Stimulated activated naive CD8-positive, alpha-beta T cell treated with anti-CD3 and anti-CD28 coated beads, Interleukin-15, Interleukin-2, amounts not matched to agents 100 ng/mL and 50 ng/mL, for 24 hours (primary cell): ENCODE results near the gene PIP5K1C.
A peak's percentile ranks its signal among the peaks of the same experiment; 100 is the strongest.
"Not testable (repeated sequence)": the region's sequence is repeated elsewhere in the genome, so short reads cannot be mapped to it uniquely, and the experiment has no call there.

Experiments used
- H3K27ac Mint-ChIP-seq: one replicate; pipeline ENCODE4 v1.8.0; 2021; ENCODE audit warnings: mild to moderate bottlenecking, mixed read lengths
- H3K27me3 Mint-ChIP-seq: one replicate; pipeline ENCODE4 v1.8.0; 2021; ENCODE audit warnings: mixed read lengths
- H3K36me3 Mint-ChIP-seq: one replicate; pipeline ENCODE4 v1.8.0; 2021; ENCODE audit warnings: low read depth, mixed read lengths
- H3K4me1 Mint-ChIP-seq: one replicate; pipeline ENCODE4 v1.8.0; 2021; ENCODE audit warnings: low read depth, mixed read lengths
- H3K4me3 Mint-ChIP-seq: one replicate; pipeline ENCODE4 v1.8.0; 2021; ENCODE audit warnings: mild to moderate bottlenecking, mixed read lengths
- H3K9me3 Mint-ChIP-seq: one replicate; pipeline ENCODE4 v1.8.0; 2021; ENCODE audit warnings: mixed read lengths

PIP5K1C gene

DNA sequence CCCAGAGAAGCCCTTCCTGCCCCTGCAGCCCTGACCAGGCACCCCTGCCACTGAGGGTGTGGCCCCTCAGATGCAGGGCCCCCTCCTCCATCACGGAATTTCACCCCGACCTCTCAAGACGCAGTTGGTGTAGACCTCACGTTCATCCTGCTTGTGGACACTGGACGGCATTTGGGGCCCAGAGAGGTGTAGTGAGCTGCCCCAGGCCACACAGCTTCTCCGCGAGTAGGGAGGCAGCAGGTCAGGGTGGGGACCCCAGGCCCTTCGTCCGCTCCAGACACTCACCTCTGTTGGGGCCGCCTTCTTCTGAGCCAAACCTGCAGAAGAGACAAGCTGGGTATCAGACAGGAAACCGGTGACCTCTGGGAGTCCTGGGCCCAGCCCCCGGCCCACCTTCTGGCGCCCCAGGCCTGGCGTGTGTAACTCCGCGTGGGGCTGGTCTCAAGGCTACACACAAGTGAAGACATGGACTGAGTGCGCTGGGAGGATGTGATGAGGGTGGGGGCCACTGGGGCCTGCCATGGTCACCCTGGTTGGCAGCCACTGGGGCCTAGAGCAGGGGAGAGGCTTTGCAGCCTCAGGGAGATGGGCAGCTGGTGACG, 33.1 kb downstream of the PIP5K1C start:
- peaks cover 39% of the 10 kb centered on the region for H3K4me1 Mint-ChIP-seq
- no peak overlapping the region for H3K27ac Mint-ChIP-seq
- peaks cover 11% of the 10 kb centered on the region for H3K36me3 Mint-ChIP-seq
- H3K4me3 Mint-ChIP-seq, result no peak overlapping the region
- H3K9me3 Mint-ChIP-seq, result no peaks in the 10 kb centered on the region
- H3K27me3 Mint-ChIP-seq, result no peaks in the 10 kb centered on the region

DNA sequence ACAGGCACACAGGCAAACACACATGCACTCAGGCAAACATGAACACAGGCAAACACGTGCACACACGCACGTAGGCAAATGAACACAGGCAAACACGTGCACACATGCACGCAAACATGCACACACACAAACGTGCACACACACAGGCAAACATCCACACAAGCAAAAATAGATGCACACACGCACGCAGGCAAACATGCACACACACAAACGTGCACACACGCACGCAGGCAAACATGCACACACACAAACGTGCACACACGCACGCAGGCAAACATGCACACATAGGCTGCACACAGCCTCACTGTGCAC, 33.8 kb downstream of the PIP5K1C start:
- H3K4me1 Mint-ChIP-seq, result peaks cover 33% of the 10 kb centered on the region
- not testable (repeated sequence) for H3K27me3 Mint-ChIP-seq, H3K27ac Mint-ChIP-seq, H3K9me3 Mint-ChIP-seq
- H3K36me3 Mint-ChIP-seq, result peaks cover 13% of the 10 kb centered on the region
- peak overlapping the region; percentile 43 for H3K4me3 Mint-ChIP-seq

DNA sequence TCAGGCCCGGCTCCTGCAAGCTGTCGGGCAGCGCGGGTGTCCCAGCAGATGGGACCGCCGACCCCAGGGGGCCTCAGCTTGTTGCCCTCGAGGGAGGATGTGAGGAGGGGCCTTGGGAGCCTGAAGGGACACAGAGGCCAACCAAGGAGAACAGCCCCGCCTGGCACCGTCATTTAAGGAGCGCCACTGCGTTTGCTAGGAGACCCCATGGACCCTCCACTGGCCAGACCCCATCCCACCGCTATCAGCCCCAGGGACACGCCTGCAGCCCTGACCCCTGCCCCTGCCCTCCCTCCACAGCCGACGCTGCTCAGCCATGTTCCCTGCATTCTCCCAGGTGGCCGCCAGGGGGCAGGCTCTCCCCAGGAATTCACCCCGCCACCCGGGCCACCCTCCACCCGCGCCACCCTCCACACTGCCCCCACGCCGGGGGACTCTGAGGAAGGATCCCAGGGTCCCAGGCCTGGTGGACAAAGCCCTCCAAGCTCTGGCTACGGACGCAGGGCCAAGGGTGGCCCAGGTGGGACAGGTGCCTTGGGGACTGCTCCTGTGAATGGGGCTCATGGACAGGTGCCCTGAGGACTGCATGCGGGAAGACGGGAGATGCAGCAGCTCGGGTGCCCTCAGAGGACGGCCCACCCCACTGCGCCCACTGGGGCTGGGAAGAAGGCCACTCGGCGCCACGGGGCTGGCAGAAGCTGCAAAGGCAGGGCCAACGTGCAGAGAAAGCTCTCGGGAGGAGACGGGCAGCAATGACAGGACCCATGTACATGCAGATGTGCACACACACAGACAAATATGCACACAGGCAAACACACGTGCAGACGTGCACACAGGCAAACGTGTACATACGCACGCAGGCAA, 34.4 kb downstream of the PIP5K1C start:
- Mint-ChIP-seq H3K27me3 (no peaks in the 10 kb centered on the region), H3K4me1 (peaks cover 28% of the 10 kb centered on the region), H3K36me3 (peaks cover 19% of the 10 kb centered on the region), H3K27ac (no peak overlapping the region), H3K9me3 (no peaks in the 10 kb centered on the region), H3K4me3 (peak overlapping the region; percentile 43)

DNA sequence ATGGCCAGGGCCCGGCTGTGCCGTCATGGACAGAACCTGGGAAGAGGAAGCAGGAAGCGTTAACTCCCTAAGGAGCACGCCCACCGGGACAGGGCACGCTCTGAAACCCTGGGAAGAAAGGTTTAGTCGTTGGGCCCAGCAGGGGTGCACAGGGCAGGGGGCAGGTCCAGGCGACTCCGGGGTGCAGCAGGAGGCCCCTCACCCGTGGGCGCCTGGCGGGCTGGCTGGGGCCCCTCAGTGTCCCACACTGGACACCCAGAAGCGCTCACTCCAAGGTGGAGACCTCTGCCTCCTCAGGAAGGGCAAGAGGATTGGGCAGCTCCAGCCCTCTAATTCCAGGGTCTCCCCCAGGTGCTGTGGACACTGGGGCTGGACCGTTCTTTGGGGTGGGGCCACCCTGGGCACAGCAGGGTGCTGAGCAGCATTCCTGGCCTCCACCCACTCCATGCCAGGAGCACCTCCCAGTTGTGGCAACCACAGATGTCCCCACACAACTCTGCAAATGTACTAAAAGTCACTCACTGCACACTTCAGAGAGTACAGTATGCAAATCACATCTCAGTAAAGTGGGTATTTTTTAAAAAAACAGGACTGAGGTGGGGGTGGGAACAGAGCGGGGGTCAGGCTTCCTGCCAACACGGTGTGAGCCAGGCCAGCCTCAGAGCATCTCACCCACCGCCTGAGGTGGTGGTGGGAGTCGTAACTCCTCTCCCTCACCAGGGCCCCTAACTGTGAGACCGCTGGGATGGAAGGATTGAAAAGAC, 35.2 kb downstream of the PIP5K1C start:
- Mint-ChIP-seq H3K4me3 (no peak overlapping the region), H3K4me1 (peaks cover 22% of the 10 kb centered on the region), H3K27ac (no peak overlapping the region), H3K36me3 (peaks cover 22% of the 10 kb centered on the region), H3K9me3 (no peaks in the 10 kb centered on the region), H3K27me3 (no peaks in the 10 kb centered on the region)

DNA sequence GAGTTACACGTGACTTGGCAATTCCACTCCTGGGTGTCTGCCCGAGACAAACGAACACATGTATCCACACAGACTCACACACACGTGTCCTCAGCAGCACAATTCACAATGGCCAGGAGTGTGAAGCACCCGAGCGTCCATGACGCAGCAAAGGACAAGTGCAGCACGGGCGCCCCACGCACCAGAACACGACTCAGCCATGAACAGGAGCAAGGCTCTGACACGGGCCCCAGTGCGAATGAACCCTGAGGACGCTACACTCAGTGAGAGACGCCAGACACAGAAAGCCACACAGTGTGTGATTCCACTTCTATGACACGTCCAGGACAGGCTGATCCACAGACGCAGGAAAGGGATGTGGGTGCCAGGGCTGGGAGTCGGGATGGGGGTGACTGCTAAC, 36.4 kb downstream of the PIP5K1C start:
- Mint-ChIP-seq H3K36me3 (peaks cover 22% of the 10 kb centered on the region), H3K27me3 (no peaks in the 10 kb centered on the region)

DNA sequence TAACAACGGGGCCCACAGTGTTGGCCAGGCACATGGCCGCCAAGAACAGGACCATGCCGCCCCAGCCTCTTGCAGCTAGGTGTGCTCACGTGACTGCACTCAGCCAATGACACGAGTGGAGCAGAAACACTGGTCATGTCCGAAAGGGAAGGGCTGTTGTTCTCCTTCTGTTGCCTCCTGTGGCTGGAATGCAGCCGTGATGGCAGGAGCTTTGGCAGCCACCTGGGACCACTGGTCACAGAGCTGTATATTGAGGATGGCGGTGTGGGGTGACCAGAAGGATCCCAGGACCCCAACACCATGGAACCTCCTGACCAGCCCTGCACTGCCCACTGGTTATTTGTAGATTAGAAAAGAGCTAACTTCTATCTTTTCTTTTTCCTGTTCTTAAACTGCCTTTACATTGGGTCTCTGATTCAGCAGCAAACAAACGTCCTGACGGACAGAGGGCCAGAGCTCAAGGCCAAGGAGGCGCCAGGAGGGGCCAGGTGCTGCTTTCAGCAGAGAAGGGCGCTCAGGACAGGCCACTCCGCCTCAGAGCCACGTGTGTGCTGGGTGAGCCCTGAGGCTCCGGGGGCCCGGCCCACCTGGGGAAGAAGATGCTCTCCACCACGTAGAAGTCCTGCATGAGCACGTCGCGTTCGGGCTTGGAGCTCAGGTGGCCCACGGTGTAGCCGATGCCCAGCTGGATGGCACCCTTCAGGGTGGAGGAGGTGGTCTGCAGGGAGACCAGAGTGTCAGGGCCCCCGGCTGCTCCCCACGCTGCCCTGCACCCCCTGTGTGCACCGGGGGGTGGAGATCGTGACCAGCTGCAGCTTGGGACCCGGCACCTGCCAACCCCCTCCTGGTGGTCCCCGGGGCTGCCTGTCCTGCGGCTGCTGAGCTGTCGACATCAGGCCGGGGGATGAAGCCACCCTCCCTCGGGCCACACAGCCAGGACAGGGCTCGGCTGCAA, 38.7 kb downstream of the PIP5K1C start:
- H3K4me1 Mint-ChIP-seq, result peaks cover 6% of the 10 kb centered on the region
- peaks cover 32% of the 10 kb centered on the region for H3K36me3 Mint-ChIP-seq

More for the DNA sequence above, 36.4 kb downstream of the PIP5K1C start:
- no peaks in the 10 kb centered on the region for H3K9me3 Mint-ChIP-seq
- no peak overlapping the region for H3K4me3 Mint-ChIP-seq
- H3K27ac Mint-ChIP-seq, result no peak overlapping the region
- H3K4me1 Mint-ChIP-seq, result peaks cover 13% of the 10 kb centered on the region

DNA sequence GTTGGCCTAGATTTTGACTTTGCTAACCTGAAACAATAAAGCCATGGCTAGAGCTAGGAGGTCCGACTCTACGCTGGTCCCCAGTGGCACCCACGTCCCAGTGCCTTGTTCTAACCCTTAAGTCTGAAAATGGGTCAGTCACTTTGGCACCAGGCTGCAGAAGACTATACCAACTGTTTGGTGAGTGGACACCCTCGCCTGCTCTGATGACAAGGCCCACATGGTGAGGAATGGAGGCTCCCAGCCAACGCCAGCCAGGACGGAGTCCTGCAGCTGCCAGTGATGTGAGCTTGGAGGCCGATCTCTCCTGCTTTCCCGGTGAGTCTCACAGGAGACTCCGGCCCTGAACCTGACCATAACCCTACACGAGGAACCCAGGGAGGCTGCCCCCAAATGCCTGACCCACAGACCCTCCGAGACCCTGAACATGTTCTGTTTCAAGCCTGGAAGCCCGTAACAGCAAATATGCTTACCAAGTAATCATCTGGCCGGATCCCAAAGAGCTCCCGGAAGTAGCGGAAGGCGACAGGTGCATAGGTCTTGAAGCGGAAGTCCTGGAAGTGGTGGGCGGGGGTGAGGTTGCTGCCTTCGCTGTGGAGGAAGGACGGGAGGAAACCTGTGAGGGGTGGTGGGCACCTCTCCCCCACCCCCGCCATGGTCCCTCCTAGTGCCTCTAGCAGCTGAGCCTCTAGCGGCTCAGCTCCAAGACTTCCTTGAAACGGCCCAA, 39.6 kb downstream of the PIP5K1C start:
- H3K27ac Mint-ChIP-seq, result no peak overlapping the region
- no peaks in the 10 kb centered on the region for H3K9me3 Mint-ChIP-seq

More for the DNA sequence above, 38.7 kb downstream of the PIP5K1C start:
- H3K27ac Mint-ChIP-seq, result no peak overlapping the region
- H3K4me3 Mint-ChIP-seq, result no peak overlapping the region
- no peaks in the 10 kb centered on the region for H3K9me3 Mint-ChIP-seq
- H3K27me3 Mint-ChIP-seq, result no peaks in the 10 kb centered on the region

DNA sequence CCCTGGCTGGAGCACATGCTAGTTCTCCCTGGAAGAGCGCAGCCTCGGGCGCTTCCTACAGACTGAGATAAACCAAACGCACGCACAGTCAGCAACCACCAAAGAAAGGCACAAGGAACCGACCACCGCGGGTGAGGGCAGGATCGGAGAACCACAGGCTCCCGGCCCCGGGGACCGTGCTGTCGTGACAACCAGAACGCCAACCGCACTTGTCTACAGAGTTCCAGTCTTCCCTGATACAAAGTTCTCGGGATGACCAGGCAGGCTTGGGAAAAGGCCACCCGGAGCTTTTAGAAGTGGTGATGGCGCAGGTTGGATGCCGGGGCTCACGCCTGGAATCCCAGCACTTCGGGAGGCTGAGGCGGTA, 40.5 kb downstream of the PIP5K1C start:
- Mint-ChIP-seq H3K9me3 (no peaks in the 10 kb centered on the region), H3K27me3 (no peaks in the 10 kb centered on the region), H3K27ac (no peak overlapping the region), H3K36me3 (peaks cover 27% of the 10 kb centered on the region), H3K4me3 (no peak overlapping the region), H3K4me1 (no peaks in the 10 kb centered on the region)

More for the DNA sequence above, 39.6 kb downstream of the PIP5K1C start:
- no peaks in the 10 kb centered on the region for H3K4me1 Mint-ChIP-seq
- peaks cover 27% of the 10 kb centered on the region for H3K36me3 Mint-ChIP-seq
- H3K27me3 Mint-ChIP-seq, result no peaks in the 10 kb centered on the region
- no peak overlapping the region for H3K4me3 Mint-ChIP-seq

DNA sequence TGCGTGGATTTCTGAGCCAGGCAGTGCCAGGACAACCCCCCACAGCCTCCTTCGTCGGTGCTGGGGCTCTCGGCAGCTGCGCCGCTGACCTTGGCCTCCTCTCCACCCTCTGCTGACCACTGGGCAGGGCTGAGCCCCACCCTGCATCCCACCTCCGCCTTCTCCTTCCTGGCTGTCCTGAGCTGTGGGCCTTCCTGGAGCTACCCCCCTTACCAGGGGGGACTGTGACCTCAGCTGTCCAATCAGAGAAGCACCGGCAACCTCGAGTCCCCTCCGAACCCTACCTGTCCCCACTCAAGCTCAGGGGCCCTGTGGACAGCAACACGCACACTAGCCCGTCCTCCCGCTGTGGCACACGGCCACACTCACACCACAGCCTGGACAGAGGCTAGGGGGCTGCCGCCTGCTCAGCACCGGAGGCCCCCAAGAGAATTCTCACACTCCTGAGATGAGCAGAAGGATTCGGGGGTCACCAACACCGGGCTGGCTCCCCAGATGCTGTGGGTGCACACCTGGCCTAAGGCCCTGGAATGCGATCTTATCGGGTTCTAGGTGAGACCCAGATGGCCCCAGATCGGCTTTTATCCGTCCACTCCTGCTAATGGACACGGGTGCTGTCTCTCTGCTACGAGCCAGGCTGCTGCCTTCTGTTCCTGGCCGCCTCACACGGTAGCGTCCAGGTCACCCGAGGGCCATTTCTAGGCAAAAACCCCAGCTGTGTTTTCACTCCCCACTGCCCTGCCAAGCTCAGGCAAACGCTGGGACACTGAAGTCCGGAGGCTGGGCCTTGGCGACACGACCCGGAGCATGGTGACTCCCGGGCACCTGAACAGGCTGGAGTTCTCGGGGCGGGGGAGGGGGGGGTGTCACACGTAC, 41.2 kb downstream of the PIP5K1C start:
- no peaks in the 10 kb centered on the region for H3K4me1 Mint-ChIP-seq
- no peaks in the 10 kb centered on the region for H3K27me3 Mint-ChIP-seq
- H3K27ac Mint-ChIP-seq, result no peak overlapping the region
- peaks cover 27% of the 10 kb centered on the region for H3K36me3 Mint-ChIP-seq
- H3K4me3 Mint-ChIP-seq, result no peak overlapping the region
- no peaks in the 10 kb centered on the region for H3K9me3 Mint-ChIP-seq

DNA sequence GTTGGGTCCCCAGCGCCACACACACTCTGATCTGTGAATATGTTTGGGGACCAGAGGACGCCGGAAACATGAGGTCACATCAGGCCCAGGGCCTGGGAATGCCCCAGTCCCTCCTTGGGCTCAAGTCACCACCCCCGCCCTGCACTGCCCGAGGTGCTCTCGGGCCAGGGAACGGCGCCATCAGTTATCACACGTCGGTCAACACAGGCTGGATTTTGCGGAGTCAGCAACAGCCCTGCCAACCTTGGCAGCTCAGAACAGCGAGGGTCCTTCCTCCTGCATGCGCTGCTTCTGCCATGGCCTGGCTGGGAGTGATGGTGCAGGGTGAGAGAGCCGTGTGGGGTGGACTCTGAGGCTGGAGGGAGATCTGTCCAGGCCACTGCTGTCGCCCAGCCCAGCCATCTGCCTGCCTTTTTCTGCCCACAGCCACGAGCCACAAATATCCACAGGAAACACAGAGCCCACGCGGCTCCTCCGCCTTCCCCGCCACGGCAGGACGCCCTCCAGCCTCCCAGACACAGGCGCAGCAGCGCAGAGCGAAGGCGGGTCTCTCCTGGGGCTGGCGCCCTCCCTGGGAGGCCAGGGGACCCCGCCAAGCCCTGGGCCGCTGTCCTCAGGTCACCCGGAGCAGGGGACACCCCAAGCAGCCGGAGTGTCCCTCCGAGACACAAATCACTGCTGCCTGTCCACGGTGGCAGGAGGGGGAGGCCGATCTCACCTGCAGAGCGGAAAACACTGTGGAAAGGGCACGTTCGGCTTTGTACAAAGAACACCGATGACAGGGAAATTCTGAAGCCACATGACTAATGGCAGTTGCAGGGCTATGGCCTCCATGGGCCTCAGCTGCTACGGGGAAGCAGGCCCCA, 42.0 kb downstream of the PIP5K1C start:
- Mint-ChIP-seq H3K9me3 (no peaks in the 10 kb centered on the region), H3K36me3 (peaks cover 24% of the 10 kb centered on the region), H3K4me3 (no peak overlapping the region), H3K27me3 (no peaks in the 10 kb centered on the region), H3K4me1 (no peaks in the 10 kb centered on the region), H3K27ac (no peak overlapping the region)

DNA sequence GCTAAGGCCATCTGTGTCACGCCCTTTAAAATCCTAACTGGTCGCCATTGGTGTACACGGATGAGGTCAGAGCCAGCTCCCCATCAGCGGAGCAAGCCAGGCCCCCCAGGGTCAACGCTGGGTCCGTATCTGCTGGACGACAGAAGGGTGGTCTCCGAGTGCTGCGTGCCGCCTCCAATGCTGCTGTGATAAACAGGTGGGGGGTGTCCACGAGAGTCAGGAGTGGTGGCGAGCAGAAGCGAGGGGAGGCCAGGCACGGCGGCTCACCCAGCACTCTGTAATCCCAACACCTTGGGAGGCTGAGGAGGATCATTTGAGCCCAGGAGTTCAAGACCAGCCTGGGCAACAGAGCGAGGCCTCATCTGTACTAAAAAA, 42.9 kb downstream of the PIP5K1C start:
- H3K36me3 Mint-ChIP-seq, result peaks cover 22% of the 10 kb centered on the region
- no peaks in the 10 kb centered on the region for H3K27me3 Mint-ChIP-seq
- H3K9me3 Mint-ChIP-seq, result no peaks in the 10 kb centered on the region

DNA sequence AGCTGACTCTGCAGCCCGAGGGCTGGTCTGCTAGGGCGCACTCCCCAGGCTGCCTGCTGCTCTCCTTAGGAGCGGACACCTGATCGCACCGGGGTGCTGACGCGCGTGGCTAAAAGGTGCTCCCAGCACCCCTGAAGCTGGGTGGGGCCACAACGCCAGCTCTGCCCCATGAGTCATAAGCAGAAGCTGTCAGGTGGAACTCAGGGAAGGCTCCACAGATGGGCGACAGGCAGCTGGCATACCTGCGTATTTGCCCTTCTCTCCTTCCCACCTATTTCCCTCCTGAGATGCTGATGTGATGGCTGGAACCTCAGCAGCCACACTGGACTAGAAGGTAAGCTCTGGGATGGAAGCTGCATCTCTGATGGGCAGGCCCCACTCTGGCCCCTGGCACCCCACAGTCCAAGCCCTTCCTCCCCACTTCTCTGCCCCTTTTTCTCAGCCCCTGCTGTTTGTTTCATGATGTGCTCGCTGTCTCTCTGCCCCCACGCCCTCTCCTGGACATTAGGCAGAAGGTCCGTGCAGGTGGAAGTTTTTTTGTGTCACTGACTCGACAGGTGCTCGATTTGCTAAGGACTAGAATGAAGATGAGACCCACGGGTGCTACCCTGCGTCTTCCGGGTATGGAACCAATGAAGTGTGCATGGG, 43.4 kb downstream of the PIP5K1C start:
- H3K4me1 Mint-ChIP-seq, result no peaks in the 10 kb centered on the region
- no peaks in the 10 kb centered on the region for H3K9me3 Mint-ChIP-seq
- H3K27ac Mint-ChIP-seq, result no peak overlapping the region
- peaks cover 22% of the 10 kb centered on the region for H3K36me3 Mint-ChIP-seq
- H3K4me3 Mint-ChIP-seq, result no peak overlapping the region
- no peaks in the 10 kb centered on the region for H3K27me3 Mint-ChIP-seq

More for the DNA sequence above, 42.9 kb downstream of the PIP5K1C start:
- no peak overlapping the region for H3K27ac Mint-ChIP-seq
- H3K4me1 Mint-ChIP-seq, result no peaks in the 10 kb centered on the region
- H3K4me3 Mint-ChIP-seq, result no peak overlapping the region
